ENCODE measurements around the gene PAAF1.
"Not testable (repeated sequence)": the region's sequence is repeated elsewhere in the genome, so short reads cannot be mapped to it uniquely, and the experiment has no call there.

The PAAF1 gene

GRCh38 chr11:73883856-73884255 lies 7.1 kb downstream of the PAAF1 start:
- DNase-seq (ENCODE audit: low spot score), result no peak

GRCh38 chr11:73888244-73888643 lies 11.4 kb downstream of the PAAF1 start:
- no peak for DNase-seq (ENCODE audit: low spot score)

- no peak for DNase-seq (ENCODE audit: low spot score)
These were observed 12.2 kb downstream of the PAAF1 start for GRCh38 chr11:73889019-73889418.

GRCh38 chr11:73889536-73889935 lies 12.7 kb downstream of the PAAF1 start:
- DNase-seq (ENCODE audit: low spot score), result no peak

- no peak for DNase-seq (ENCODE audit: low spot score)
These were observed 16.2 kb downstream of the PAAF1 start for GRCh38 chr11:73893041-73893440.

- DNase-seq (ENCODE audit: low spot score), result no peak
These were observed 18.0 kb downstream of the PAAF1 start for GRCh38 chr11:73894725-73895335.

GRCh38 chr11:73902303-73902702 lies 25.5 kb downstream of the PAAF1 start:
- no peak for DNase-seq (ENCODE audit: low spot score)

GRCh38 chr11:73907191-73907590 lies 30.4 kb downstream of the PAAF1 start:
- DNase-seq (ENCODE audit: low spot score), result no peak

GRCh38 chr11:73912026-73912425 lies 35.2 kb downstream of the PAAF1 start:
- no peak for DNase-seq (ENCODE audit: low spot score)

GRCh38 chr11:73913472-73913871 lies 36.7 kb downstream of the PAAF1 start:
- no peak for DNase-seq (ENCODE audit: low spot score)

- no peak for DNase-seq (ENCODE audit: low spot score)
These were observed 37.5 kb downstream of the PAAF1 start for GRCh38 chr11:73914284-73914683.

GRCh38 chr11:73916435-73916834 lies 39.6 kb downstream of the PAAF1 start:
- no peak for DNase-seq (ENCODE audit: low spot score)

GRCh38 chr11:73921180-73921579 lies 44.4 kb downstream of the PAAF1 start:
- DNase-seq (ENCODE audit: low spot score), result no peak

GRCh38 chr11:73929388-73929787 lies 52.6 kb downstream of the PAAF1 start:
- no peak for DNase-seq (ENCODE audit: low spot score)

GRCh38 chr11:73931039-73931645 lies 54.3 kb downstream of the PAAF1 start:
- peak; percentile 81 for DNase-seq (ENCODE audit: low spot score)

GRCh38 chr11:73931951-73932350 lies 55.2 kb downstream of the PAAF1 start:
- DNase-seq (ENCODE audit: low spot score), result no peak

GRCh38 chr11:73932781-73933180 lies 56.0 kb downstream of the PAAF1 start:
- no peak for DNase-seq (ENCODE audit: low spot score)

- DNase-seq (ENCODE audit: low spot score), result not testable (repeated sequence)
These were observed 59.2 kb downstream of the PAAF1 start for GRCh38 chr11:73936047-73936446.

- DNase-seq (ENCODE audit: low spot score), result no peak
These were observed 62.3 kb downstream of the PAAF1 start for GRCh38 chr11:73939096-73939495.

GRCh38 chr11:73940801-73941570 lies 64.2 kb downstream of the PAAF1 start:
- no peak for DNase-seq (ENCODE audit: low spot score)

GRCh38 chr11:73942010-73942409 lies 65.2 kb downstream of the PAAF1 start:
- no peak for DNase-seq (ENCODE audit: low spot score)

- no peak for DNase-seq (ENCODE audit: low spot score)
These were observed 67.3 kb downstream of the PAAF1 start for GRCh38 chr11:73944085-73944484.

- no peak for DNase-seq (ENCODE audit: low spot score)
These were observed 68.1 kb downstream of the PAAF1 start for GRCh38 chr11:73944901-73945300.
